ENCODE results near the gene RBM3.
A peak's percentile ranks its signal among the peaks of the same experiment; 100 is the strongest.
"Not testable (repeated sequence)": the region's sequence is repeated elsewhere in the genome, so short reads cannot be mapped to it uniquely, and the experiment has no call there.

RBM3 gene

DNA sequence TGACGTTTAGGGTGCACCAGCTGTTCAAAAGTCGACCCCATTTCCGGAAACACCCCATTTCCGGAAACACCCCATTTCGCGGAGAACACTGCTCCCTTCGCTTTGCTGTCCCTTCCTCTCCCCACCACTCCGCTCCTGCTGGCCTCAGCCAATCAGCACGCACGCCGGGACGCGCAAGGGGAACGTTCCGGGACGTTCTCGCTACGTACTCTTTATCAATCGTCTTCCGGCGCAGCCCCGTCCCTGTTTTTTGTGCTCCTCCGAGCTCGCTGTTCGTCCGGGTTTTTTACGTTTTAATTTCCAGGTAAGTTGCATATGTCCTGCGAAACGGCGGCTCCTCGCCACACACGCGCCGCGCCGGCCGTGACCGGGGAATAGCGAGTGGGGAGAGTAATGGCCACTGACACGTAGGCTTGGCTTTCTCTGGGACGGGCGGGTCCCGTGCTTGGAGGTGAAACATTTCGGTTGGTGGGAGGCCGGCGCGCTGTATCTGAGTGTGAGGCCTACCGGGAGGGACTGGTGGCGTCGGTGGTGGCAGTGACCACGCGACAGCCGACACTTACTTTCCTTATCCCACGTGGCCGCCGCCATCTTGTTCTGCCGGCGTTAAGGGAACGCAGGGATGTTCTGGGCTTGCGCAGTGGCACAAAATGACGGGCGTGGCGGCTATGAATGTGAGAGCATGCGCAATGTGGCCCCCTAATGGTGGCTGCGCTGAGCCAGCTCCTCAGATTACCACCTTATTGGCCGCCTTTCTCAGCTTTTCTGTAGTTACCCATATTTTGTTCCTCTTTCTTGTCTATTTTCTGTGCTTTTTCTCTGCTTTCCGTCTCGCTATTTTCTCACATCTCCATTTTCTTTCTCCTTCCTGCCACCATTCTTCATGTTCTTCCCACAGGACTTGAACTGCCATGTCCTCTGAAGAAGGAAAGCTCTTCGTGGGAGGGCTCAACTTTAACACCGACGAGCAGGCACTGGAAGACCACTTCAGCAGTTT is at the start of gene RBM3:
Gene RBM3, plus strand, starts transcription at position 215 of the 997 bp plus-strand sequence. Its CDS starts 697 bp downstream, at position 912.
- H3K27ac ChIP-seq = peak within 1 kb of the TSS; percentile 99
- TF ChIP-seq ZFX (IDR thresholded peaks at IDR 0.05) = no peak
- TF ChIP-seq, protein P1, sequence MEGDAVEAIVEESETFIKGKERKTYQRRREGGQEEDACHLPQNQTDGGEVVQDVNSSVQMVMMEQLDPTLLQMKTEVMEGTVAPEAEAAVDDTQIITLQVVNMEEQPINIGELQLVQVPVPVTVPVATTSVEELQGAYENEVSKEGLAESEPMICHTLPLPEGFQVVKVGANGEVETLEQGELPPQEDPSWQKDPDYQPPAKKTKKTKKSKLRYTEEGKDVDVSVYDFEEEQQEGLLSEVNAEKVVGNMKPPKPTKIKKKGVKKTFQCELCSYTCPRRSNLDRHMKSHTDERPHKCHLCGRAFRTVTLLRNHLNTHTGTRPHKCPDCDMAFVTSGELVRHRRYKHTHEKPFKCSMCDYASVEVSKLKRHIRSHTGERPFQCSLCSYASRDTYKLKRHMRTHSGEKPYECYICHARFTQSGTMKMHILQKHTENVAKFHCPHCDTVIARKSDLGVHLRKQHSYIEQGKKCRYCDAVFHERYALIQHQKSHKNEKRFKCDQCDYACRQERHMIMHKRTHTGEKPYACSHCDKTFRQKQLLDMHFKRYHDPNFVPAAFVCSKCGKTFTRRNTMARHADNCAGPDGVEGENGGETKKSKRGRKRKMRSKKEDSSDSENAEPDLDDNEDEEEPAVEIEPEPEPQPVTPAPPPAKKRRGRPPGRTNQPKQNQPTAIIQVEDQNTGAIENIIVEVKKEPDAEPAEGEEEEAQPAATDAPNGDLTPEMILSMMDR (conservative IDR thresholded peaks at IDR 0.05) = peak; percentile 36

DNA sequence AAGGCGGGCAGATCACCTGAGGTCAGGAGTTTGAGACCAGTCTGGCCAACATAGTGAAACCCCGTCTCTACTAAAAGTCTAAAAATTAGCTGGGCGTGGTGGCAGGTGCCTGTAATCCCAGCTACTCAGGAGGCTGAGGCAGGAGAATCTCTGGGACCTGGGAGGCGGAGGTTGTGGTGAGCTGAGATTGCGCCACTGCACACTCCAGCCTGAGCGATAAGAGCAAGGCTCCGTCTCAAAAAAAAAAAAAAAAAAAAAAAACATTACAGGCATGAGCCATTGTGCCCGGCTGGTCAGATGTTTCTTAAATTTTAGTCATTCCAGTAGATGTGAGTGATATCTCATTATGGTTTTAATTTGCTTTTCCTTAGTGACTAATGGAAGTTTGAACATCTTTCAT is 48.4 kb upstream of the RBM3 start:
- H3K27ac ChIP-seq = not testable (repeated sequence)

DNA sequence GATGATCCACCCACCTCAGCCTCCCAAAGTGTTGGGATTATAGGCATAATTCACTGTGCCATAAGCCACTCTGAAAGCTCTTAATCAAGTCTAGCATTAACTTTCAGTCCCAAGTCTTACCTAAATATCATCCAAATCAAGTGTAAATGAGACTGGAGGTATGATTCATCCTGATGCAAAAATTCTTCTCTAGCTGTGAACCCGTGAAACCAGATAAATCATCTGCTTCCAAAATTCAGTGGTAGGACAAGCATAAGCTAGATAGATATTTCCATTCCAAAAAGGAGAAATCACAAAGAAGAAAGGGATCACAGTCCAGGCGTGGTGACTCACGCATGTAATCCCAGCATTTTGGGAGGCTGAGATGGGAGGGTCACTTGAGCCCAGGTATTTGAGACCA is 43.5 kb upstream of the RBM3 start:
- no peak overlapping the region for H3K27ac ChIP-seq
- TF ChIP-seq, protein P1 (conservative IDR thresholded peaks at IDR 0.05) = no peak
- TF ChIP-seq ZFX (IDR thresholded peaks at IDR 0.05) = no peak

DNA sequence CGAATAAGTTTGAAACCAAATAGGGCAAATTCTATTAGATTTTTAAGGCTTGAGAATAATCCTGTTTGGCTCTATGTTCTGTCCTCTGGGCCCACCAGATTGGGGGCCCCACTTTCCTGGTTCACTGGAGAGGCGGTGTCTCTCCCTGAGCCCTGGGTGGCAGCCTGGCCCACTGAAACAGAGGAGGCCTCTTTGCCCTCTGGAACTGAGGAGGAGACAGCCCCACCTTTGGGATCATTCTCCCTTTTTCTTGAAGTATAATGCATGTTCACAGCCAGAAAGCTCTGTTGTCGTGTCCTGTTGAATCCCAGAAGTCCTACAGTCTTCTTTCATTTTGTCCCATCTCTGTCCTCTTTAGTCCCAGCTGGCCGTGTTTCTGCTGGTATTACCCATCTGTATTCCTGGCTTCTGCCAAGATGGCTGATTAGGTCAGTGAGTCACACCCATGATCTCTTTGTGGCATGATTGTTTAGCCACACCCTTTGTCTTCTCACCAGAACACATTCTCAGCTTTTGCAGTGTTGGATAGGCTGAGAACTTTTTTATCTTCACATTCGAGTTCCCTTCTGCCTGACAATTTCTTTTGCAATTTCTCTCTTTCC is 42.8 kb upstream of the RBM3 start:
- TF ChIP-seq ZFX (IDR thresholded peaks at IDR 0.05) = no peak
- TF ChIP-seq, protein P1 (conservative IDR thresholded peaks at IDR 0.05) = no peak
- H3K27ac ChIP-seq = peak overlapping the region; percentile 16; the same call in 1 of the 2 replicates

- H3K27ac ChIP-seq = no peak overlapping the region
- TF ChIP-seq ZFX (IDR thresholded peaks at IDR 0.05) = no peak
- TF ChIP-seq, protein P1 (conservative IDR thresholded peaks at IDR 0.05) = no peak
Observed at GRCh38 chrX:48532161-48532560, 42.1 kb upstream of the RBM3 start.

GRCh38 chrX:48533165-48533564 is 41.1 kb upstream of the RBM3 start:
- no peak overlapping the region for H3K27ac ChIP-seq
- TF ChIP-seq, protein P1 (conservative IDR thresholded peaks at IDR 0.05) = no peak
- no peak for TF ChIP-seq ZFX (IDR thresholded peaks at IDR 0.05)

DNA sequence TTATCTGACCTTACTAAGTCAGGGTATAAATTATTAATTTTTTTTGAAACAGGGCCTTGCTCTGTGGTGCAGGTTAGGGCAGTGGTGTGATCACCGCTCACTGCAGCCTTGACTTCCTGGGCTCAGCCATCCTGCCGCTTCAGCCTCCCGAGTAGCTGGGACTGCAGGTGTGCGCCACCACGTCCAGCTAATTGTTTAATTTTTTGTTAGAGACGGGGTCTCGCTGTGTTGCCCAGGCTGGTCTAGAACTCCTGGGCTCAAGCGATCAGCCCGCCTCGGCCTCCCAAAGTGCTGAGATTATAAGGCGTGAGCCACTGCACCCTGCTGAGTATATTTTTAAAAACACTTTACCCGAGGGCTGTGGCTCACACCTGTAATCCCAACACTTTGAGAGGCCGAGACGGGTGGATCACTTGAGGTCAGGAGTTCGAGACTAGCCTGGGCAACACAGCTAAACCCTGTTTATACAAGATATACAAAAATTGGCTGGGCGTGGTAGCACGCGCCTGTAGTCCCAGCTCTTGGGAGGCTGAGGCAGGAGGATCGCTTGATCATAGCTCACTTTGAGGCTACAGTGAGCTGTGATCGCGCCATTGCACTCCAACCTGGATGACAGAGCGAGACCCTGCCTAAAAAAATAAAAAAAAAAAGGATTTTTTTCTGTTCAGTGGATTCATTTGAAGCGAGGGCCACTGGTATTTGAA is 35.5 kb upstream of the RBM3 start:
- no peak for TF ChIP-seq ZFX (IDR thresholded peaks at IDR 0.05)
- TF ChIP-seq, protein P1 (conservative IDR thresholded peaks at IDR 0.05) = no peak
- peak overlapping the region; percentile 78 for H3K27ac ChIP-seq

All from C4-2B (cell line).